B cell (primary cell): Measurements from ENCODE around the gene MAFG. TPM values are rescaled to one million over a fixed set of nuclear protein-coding genes. Genes with fewer than 3 reads are reported as not detected.

Experiments
- ATAC-seq: fragments of 200-7000 bp; cut with Tn5 transposase; one replicate; pipeline ENCODE4 v1.10.0; 2021; ENCODE audit warnings: low read depth, mild to moderate bottlenecking, moderate number of reproducible peaks, moderate library complexity
- CTCF ChIA-PET: fragments of 350-600 bp; sonication (Branson Sonifier 250); formaldehyde crosslinking; loops from one replicate; lab custom pipeline; 2021; ENCODE audit warnings: antibody characterized with exemption, inconsistent platforms; lab: Charles Lee
- POLR2A ChIA-PET: fragments of 350-600 bp; sonication (Branson Sonifier 250); formaldehyde crosslinking; loops from one replicate; lab custom pipeline; 2021; ENCODE audit warnings: antibody characterized with exemption; lab: Charles Lee
- DNase-seq: peaks from one replicate; pipeline ENCODE4 v3.0.0; 2013
- H2AFZ ChIP-seq: 2 replicates; pipeline ENCODE4 v1.6.1; 2012; ENCODE audit warnings: mild to moderate bottlenecking, low read depth, low read length; ENCODE audit not compliant: insufficient read depth, poor library complexity, severe bottlenecking
- H3K27ac ChIP-seq, 2 donors: 1 replicate in 1 of 2; 2 replicates in 1 of 2; pipeline ENCODE4 v1.5.1; 2012 to 2013; ENCODE audit warnings: low read length in 2 of 2, mild to moderate bottlenecking in 2 of 2, moderate library complexity in 1 of 2
- H3K27me3 ChIP-seq, 4 experiments: fragments of 200-600 bp in 1 of 4; sonication (generic) in 1 of 4; replicated peaks in 1 of 4; 1 replicate in 2 of 4; 2 replicates in 2 of 4; pipeline versions ENCODE4 v1.6.1 to v1.7.0; 2013 to 2016; ENCODE audit warnings: low read length in 3 of 4, mild to moderate bottlenecking in 2 of 4, mixed read lengths in 1 of 4, moderate library complexity in 1 of 4; ENCODE audit not compliant: insufficient read depth in 4 of 4, control insufficient read depth in 3 of 4; ENCODE audit errors: control extremely low read depth in 1 of 4
- H3K36me3 ChIP-seq, 2 experiments: replicated peaks in 1 of 2; 1 replicate in 1 of 2; 2 replicates in 1 of 2; pipeline versions ENCODE4 v1.6.1 to v1.7.1; 2013; ENCODE audit warnings: low read length in 1 of 2; ENCODE audit not compliant: insufficient read depth in 2 of 2, control insufficient read depth in 1 of 2; ENCODE audit errors: control extremely low read depth in 1 of 2, extremely low read depth in 1 of 2
- H3K4me1 ChIP-seq, 2 donors: fragments of 200-600 bp in 1 of 2; sonication (generic) in 1 of 2; 1 replicate in 1 of 2; 2 replicates in 1 of 2; pipeline versions ENCODE4 v1.5.1 to v1.6.1; 2013 to 2017; ENCODE audit warnings: low read length in 2 of 2; ENCODE audit not compliant: control insufficient read depth in 2 of 2, insufficient read depth in 2 of 2
- H3K4me2 ChIP-seq: replicated peaks from 2 replicates; pipeline ENCODE3; 2012; ENCODE audit warnings: mild to moderate bottlenecking, low read depth, low read length; ENCODE audit not compliant: poor library complexity, severe bottlenecking
- H3K4me3 ChIP-seq, 5 experiments: fragments of 200-600 bp in 1 of 5; sonication (generic) in 1 of 5; 1 replicate in 3 of 5; 2 replicates in 2 of 5; pipeline versions ENCODE4 v1.5.1 to v1.7.0; 2011 to 2016; ENCODE audit warnings: low read length in 4 of 5, mild to moderate bottlenecking in 4 of 5, low read depth in 2 of 5, control low read depth in 1 of 5, moderate library complexity in 1 of 5; ENCODE audit not compliant: insufficient read depth in 1 of 5; ENCODE audit errors: control extremely low read depth in 1 of 5, extremely low read depth in 1 of 5
- H3K79me2 ChIP-seq: fragments of 200-600 bp; sonication (generic); one replicate; pipeline ENCODE4 v1.6.0; 2016; ENCODE audit warnings: low read length; ENCODE audit not compliant: control insufficient read depth, insufficient read depth
- H3K9ac ChIP-seq: fragments of 200-600 bp; sonication (generic); 2 replicates; pipeline ENCODE4 v1.6.1; 2017; ENCODE audit warnings: mild to moderate bottlenecking, low read length, moderate library complexity
- H3K9me3 ChIP-seq, 3 donors: one replicate each; pipeline versions ENCODE4 v1.6.1 to v1.7.1; 2013; ENCODE audit warnings: low read length in 2 of 3; ENCODE audit not compliant: control insufficient read depth in 2 of 3, insufficient read depth in 1 of 3; ENCODE audit errors: control extremely low read depth in 1 of 3
- H4K20me1 ChIP-seq: 2 replicates; pipeline ENCODE4 v1.6.0; 2012; ENCODE audit warnings: mild to moderate bottlenecking, low read length; ENCODE audit not compliant: insufficient read depth, control insufficient read depth, poor library complexity, severe bottlenecking
- H3K27ac Mint-ChIP-seq: one replicate; pipeline ENCODE4 v1.8.0; 2021; ENCODE audit warnings: mixed read lengths
- H3K27me3 Mint-ChIP-seq: one replicate; pipeline ENCODE4 v1.8.0; 2021; ENCODE audit warnings: mixed read lengths
- H3K4me1 Mint-ChIP-seq: one replicate; pipeline ENCODE4 v1.8.0; 2021; ENCODE audit warnings: mixed read lengths
- H3K4me3 Mint-ChIP-seq: one replicate; pipeline ENCODE4 v1.8.0; 2021; ENCODE audit warnings: mixed read lengths
- H3K9me3 Mint-ChIP-seq: one replicate; pipeline ENCODE4 v1.8.0; 2022; ENCODE audit warnings: mixed read lengths; ENCODE audit not compliant: insufficient read depth
- CTCF ChIP-seq: fragments of 200-600 bp; IDR thresholded peaks from one replicate; pipeline ENCODE4 v1.8.0; 2022; ENCODE audit warnings: antibody characterized with exemption, mild to moderate bottlenecking
- EZH2 ChIP-seq: IDR thresholded peaks from 2 replicates; pipeline ENCODE4 v1.6.1; 2012; ENCODE audit warnings: borderline replicate concordance, low read depth, mild to moderate bottlenecking, moderate library complexity, low read length; ENCODE audit not compliant: insufficient read depth, poor library complexity, severe bottlenecking
- WGBS: methylation state at CpG from one replicate; pipeline ENCODE4 v1.1.5; 2013; ENCODE audit warnings: missing lambda C conversion rate; ENCODE audit not compliant: insufficient coverage; 5-methylcytosine and 5-hydroxymethylcytosine counted together
- intact Hi-C: fragments of 100-400 bp; cut with micrococcal nuclease; formaldehyde crosslinking; loops from one replicate; pipeline ENCODE4 v1.10.0; 2022
- polyA minus RNA-seq: library from RNA; depleted of rRNA, polyadenylated mRNA; stranded (reverse); fragments of >200 nt; gene quantifications from 2 replicates; pipeline ENCODE4 v1.2.3, GENCODE V29; 2012
- polyA plus RNA-seq: library from polyadenylated mRNA; depleted of rRNA; stranded (reverse); fragments of >200 nt; gene quantifications from 2 replicates; pipeline ENCODE4 v1.2.3, GENCODE V29; 2012
- total RNA-seq, 2 donors: library from RNA; stranded (reverse); fragments of 120-200 nt in 1 of 2; gene quantifications; 1 replicate in 1 of 2; 2 replicates in 1 of 2; pipeline versions ENCODE4 v1.2.3 to v1.2.4, GENCODE V29; 2013 to 2022

The MAFG gene
- 27.9 and 29.0 TPM in 2 replicates for total RNA-seq
- 3.8 TPM for total RNA-seq (2013)
- 11.4 and 29.8 TPM in 2 replicates for polyA plus RNA-seq
- 5.5 and 13.0 TPM in 2 replicates for polyA minus RNA-seq

DNA sequence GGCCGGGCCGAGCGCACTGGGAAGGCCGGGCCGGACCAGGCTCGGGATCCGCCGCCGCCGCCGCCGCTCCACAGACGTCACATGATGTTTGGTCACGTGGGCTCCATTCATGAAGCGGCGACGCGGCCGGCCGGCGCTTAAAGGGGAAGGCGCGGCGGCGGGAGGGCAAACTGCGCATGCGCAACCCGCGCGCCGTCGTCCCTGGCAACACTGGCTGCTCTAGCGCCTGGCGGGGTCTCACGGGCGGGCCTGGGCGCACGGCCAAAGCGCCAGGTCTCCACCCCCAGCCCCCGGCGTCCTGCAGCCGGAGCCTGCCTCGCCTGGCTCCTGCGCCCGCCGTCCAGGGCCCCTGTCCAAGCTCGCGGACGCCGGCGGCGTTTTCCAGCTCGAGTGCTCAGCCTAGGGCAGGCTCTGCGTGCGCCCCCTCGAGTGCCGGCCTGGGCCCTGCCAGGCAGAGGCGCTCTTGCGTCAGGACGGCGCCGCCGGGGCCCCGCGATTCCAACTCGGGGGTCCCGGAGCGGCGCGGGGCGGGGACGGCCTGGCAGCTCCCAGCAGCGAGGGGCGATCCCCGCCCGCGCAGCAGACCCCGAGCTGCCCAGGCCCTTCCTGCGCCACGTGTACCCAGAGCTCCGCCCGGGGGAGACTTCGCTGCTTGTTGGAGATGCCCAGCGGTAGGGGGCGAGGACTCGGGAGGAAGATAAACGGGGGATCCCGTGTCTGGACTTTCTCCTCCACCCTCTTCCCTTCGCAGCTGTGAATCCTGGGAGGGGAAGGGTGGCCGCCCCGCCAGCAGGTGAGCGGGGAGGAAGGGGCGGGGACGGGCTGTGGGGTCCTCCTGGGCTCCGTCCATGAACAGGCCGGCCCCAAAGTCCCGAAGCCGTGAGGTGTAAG, at the start of gene MAFG:
Gene MAFG, minus strand, starts transcription at position 83 of the 891 bp plus-strand sequence. CDS start 4,550 bp downstream, outside the sequence.
- TF ChIP-seq EZH2 (no peak), CTCF (peak; percentile 52)
- Histone ChIP-seq H3K4me3 (peak within 1 kb of the TSS; percentile 40 to 78 (median 65)), H4K20me1 (peaks cover 35% of the 10 kb centered on the region), H2AFZ (peak within 1 kb of the TSS; percentile 87), H3K79me2 (peaks cover 38% of the 10 kb centered on the region), H3K4me2 (peak within 1 kb of the TSS; percentile 91), H3K9me3 (no peaks in the 10 kb centered on the region), H3K9ac (peak within 1 kb of the TSS; percentile 66), H3K27ac (peak within 1 kb of the TSS; percentile 26 to 85), H3K27me3 (peaks cover 0 to 23% (median 9%) of the 10 kb centered on the region in 4 experiments), H3K36me3 (no peaks in the 10 kb centered on the region), H3K4me1 (peaks cover 26 to 35% of the 10 kb centered on the region in 2 donors)
- Mint-ChIP-seq H3K4me1 (peaks cover 22% of the 10 kb centered on the region), H3K27me3 (peaks cover 10% of the 10 kb centered on the region), H3K4me3 (peak within 1 kb of the TSS; percentile 87), H3K27ac (peak within 1 kb of the TSS; percentile 86), H3K9me3 (no peaks in the 10 kb centered on the region)
- 1% methylated on average over 94 of the region's 98 CpGs for WGBS
- intact Hi-C loops, result loop anchor here (1.0 to 5.0 kb wide), 6 partner anchors 9 to 96 kb away; partner anchors contain the start of genes ALYREF, ANAPC11, ARHGDIA and ASPSCR1
- POLR2A ChIA-PET, result interaction anchor here (0.6 to 1.5 kb wide), 5 partner anchors 8 to 56 kb away, joined by 3 to 8 read pairs (median 3); partner anchors contain the start of gene SIRT7
- ATAC-seq, result peak; percentile 71
- DNase-seq, result peak; percentile 97
- CTCF ChIA-PET, result interaction anchor here (0.5 to 3.5 kb wide), 8 partner anchors 8 to 148 kb away, joined by 3 to 16 read pairs (median 3); no protein-coding TSS in a partner anchor
